ENCODE data around the gene HEY2.

Gene HEY2

DNA sequence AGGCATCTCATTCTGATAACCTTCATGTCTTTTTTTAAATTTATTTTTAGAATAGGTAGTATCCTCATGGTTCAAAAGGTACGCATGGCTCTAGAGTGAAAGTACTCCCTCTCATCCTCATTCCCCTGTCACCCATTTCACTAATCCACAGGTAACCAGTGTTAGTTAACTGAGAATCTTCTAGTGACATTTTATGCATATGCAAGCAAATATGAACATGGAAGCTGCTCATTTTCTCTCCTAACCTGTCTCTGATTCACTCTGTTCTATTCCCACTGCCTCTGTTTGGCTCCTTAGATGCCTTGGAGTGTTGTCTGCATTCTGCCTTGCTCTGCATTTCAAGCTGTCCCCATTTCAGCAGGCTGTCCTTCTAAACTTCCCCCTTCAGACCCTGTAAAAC lies 45.9 kb downstream of the HEY2 start:
- H3K4me1 ChIP-seq (ENCODE audit: insufficient read depth, low read length, poor library complexity, severe bottlenecking): peaks cover 38% of the 10 kb centered on the region
- H3K9me3 ChIP-seq (ENCODE audit: insufficient read depth, low read depth, low read length): no peaks in the 10 kb centered on the region
- H3K9me2 ChIP-seq (replicated peaks; ENCODE audit: low read depth, low read length): no peaks in the 10 kb centered on the region
- no peak overlapping the region for H2AFZ ChIP-seq (ENCODE audit: low read length)
- H3K79me2 ChIP-seq (ENCODE audit: insufficient read depth, low read length): peaks cover 83% of the 10 kb centered on the region
- peaks cover 14% of the 10 kb centered on the region for H4K20me1 ChIP-seq (ENCODE audit: insufficient read depth, low read length, poor library complexity, severe bottlenecking)
- no peaks in the 10 kb centered on the region for H3K27me3 ChIP-seq (ENCODE audit: insufficient read depth, low read length, poor library complexity, severe bottlenecking)
- peak overlapping the region; percentile 74 for H3K4me2 ChIP-seq (ENCODE audit: low read depth, low read length, poor library complexity, severe bottlenecking)
- no peak overlapping the region for H3K9ac ChIP-seq (ENCODE audit: low read depth, low read length, poor library complexity, severe bottlenecking)
- H3K4me3 ChIP-seq (ENCODE audit: low read length, poor library complexity, severe bottlenecking): no peak overlapping the region
- TF ChIP-seq EZH2phosphoT487 (IDR thresholded peaks at IDR 0.05; ENCODE audit: borderline replicate concordance): no peak
- TF ChIP-seq, protein P1, sequence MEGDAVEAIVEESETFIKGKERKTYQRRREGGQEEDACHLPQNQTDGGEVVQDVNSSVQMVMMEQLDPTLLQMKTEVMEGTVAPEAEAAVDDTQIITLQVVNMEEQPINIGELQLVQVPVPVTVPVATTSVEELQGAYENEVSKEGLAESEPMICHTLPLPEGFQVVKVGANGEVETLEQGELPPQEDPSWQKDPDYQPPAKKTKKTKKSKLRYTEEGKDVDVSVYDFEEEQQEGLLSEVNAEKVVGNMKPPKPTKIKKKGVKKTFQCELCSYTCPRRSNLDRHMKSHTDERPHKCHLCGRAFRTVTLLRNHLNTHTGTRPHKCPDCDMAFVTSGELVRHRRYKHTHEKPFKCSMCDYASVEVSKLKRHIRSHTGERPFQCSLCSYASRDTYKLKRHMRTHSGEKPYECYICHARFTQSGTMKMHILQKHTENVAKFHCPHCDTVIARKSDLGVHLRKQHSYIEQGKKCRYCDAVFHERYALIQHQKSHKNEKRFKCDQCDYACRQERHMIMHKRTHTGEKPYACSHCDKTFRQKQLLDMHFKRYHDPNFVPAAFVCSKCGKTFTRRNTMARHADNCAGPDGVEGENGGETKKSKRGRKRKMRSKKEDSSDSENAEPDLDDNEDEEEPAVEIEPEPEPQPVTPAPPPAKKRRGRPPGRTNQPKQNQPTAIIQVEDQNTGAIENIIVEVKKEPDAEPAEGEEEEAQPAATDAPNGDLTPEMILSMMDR (conservative IDR thresholded peaks at IDR 0.05; ENCODE audit: low read length): no peak
- H3K36me3 ChIP-seq (ENCODE audit: insufficient read depth, low read length): no peaks in the 10 kb centered on the region
- H3F3A ChIP-seq (ENCODE audit: low read depth): no peaks in the 10 kb centered on the region

DNA sequence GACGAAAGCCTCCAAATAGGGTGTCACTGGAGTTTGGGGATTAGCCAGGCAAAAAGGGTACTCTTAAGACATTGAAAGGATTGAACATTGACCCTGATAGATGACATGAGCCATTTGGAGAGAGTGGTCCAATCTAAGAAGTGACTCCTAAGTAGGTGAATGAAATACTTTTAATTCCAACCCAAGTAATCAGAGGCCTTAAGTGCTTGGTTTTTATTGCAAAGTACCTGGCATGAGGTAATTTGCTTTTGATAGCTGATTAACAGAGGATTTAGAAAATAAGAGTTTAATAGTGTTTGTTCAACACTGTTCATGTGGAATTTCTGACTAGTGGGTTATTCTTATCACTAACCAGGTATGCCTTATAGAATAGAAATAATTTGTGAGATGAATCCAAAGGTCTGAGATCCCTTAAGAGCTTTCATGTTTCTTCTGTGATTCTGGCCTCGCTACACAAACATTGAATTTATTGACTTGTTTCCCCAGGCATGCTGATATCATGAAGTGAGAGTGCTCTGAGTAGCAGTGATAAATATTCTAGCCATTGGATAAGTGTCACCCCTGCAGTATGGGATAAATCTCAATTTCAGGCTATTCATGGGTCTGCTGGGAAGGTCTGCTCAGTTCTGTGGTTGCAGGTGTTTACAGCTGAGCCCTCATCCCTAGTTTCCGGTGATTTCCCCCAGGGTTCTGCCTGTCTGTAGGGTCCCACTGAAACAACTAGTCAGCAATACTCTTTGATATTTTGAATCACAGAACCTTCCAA lies 47.9 kb downstream of the HEY2 start:
- Histone ChIP-seq H3K9me3 (ENCODE audit: insufficient read depth, low read depth, low read length) (no peaks in the 10 kb centered on the region), H3K4me1 (ENCODE audit: insufficient read depth, low read length, poor library complexity, severe bottlenecking) (peaks cover 40% of the 10 kb centered on the region), H4K20me1 (ENCODE audit: insufficient read depth, low read length, poor library complexity, severe bottlenecking) (peaks cover 12% of the 10 kb centered on the region), H2AFZ (ENCODE audit: low read length) (no peak overlapping the region), H3K27me3 (ENCODE audit: insufficient read depth, low read length, poor library complexity, severe bottlenecking) (no peaks in the 10 kb centered on the region), H3K4me2 (ENCODE audit: low read depth, low read length, poor library complexity, severe bottlenecking) (no peak overlapping the region), H3F3A (ENCODE audit: low read depth) (no peaks in the 10 kb centered on the region), H3K9ac (ENCODE audit: low read depth, low read length, poor library complexity, severe bottlenecking) (no peak overlapping the region), H3K36me3 (ENCODE audit: insufficient read depth, low read length) (no peaks in the 10 kb centered on the region), H3K79me2 (ENCODE audit: insufficient read depth, low read length) (peaks cover 89% of the 10 kb centered on the region), H3K9me2 (replicated peaks; ENCODE audit: low read depth, low read length) (no peaks in the 10 kb centered on the region), H3K4me3 (ENCODE audit: low read length, poor library complexity, severe bottlenecking) (no peak overlapping the region)
- TF ChIP-seq EZH2phosphoT487 (IDR thresholded peaks at IDR 0.05; ENCODE audit: borderline replicate concordance): no peak
- TF ChIP-seq, protein P1 (conservative IDR thresholded peaks at IDR 0.05; ENCODE audit: low read length): no peak

DNA sequence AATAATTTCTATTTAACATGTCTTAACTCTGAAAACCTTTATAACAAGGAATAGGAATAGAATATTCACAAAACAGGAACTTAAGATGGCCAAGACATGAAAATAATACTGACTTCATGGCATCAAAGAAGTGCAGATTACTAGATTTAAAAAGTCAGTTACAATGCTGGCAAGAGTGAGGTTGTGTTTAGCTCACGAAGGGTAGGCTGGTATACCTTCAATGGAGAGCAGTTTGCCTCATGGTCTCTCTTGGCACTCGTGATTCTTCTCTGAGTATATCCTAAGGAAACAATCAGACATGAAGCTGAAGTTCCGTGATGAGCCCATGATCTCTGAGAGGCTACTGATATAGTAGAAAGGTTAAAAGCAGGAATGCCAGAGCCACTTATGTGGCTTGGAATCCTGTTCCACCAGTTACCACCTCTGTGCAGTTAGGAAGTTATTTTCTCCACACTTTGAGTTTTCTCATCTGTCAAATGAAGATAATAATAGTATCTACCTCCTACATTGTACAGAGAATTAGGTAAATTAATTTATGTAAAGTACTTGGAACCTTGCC lies 48.5 kb downstream of the HEY2 start:
- Histone ChIP-seq H3K27me3 (ENCODE audit: insufficient read depth, low read length, poor library complexity, severe bottlenecking) (no peaks in the 10 kb centered on the region), H3K9me2 (replicated peaks; ENCODE audit: low read depth, low read length) (no peaks in the 10 kb centered on the region), H3K9me3 (ENCODE audit: insufficient read depth, low read depth, low read length) (no peaks in the 10 kb centered on the region), H3K36me3 (ENCODE audit: insufficient read depth, low read length) (no peaks in the 10 kb centered on the region), H4K20me1 (ENCODE audit: insufficient read depth, low read length, poor library complexity, severe bottlenecking) (peaks cover 5% of the 10 kb centered on the region), H3K9ac (ENCODE audit: low read depth, low read length, poor library complexity, severe bottlenecking) (no peak overlapping the region), H3F3A (ENCODE audit: low read depth) (peaks cover 6% of the 10 kb centered on the region; the same call in 1 of the 2 replicates), H3K4me1 (ENCODE audit: insufficient read depth, low read length, poor library complexity, severe bottlenecking) (peaks cover 40% of the 10 kb centered on the region), H3K4me2 (ENCODE audit: low read depth, low read length, poor library complexity, severe bottlenecking) (no peak overlapping the region), H2AFZ (ENCODE audit: low read length) (no peak overlapping the region), H3K4me3 (ENCODE audit: low read length, poor library complexity, severe bottlenecking) (no peak overlapping the region), H3K79me2 (ENCODE audit: insufficient read depth, low read length) (peaks cover 84% of the 10 kb centered on the region)
- TF ChIP-seq EZH2phosphoT487 (IDR thresholded peaks at IDR 0.05; ENCODE audit: borderline replicate concordance): no peak
- TF ChIP-seq, protein P1 (conservative IDR thresholded peaks at IDR 0.05; ENCODE audit: low read length): no peak

All from Loucy (cell line).